Hepatocyte (in vitro differentiated cells): ENCODE measurements around the gene CACNA1C.

Experiments used
- EZH2 ChIP-seq: fragments of 200-600 bp; sonication (generic); IDR thresholded peaks from 2 replicates; pipeline ENCODE4 v1.6.1; 2016; ENCODE audit warnings: antibody characterized with exemption, mild to moderate bottlenecking, borderline replicate concordance
- EZH2phosphoT487 ChIP-seq: fragments of 200-600 bp; sonication (generic); IDR thresholded peaks from one replicate; pipeline ENCODE4 v1.6.1; 2018; ENCODE audit warnings: antibody characterized with exemption, mild to moderate bottlenecking, low read depth, moderate library complexity; ENCODE audit not compliant: unreplicated experiment, severe bottlenecking

DNA sequence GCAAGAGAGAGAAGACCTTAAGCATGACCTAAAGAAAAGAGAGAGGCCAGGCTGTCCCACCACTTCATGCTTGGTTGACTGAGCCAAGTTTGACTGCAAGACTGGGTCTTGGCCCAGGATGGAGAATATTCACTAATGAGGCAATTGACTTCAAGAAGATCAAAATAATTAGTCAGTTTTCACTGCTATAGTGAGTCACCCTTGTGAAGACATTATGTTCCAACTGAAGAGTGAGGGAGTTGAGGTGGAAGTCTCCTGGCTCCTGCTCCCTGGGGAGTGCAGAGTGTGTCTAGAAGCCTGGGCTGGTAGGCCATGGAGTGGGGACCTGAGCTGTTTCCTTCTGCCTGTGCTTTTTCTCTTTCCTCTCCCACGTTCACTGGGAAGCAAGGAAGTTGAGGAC is 117.6 kb downstream of the CACNA1C start:
- TF ChIP-seq EZH2 (no peak), EZH2phosphoT487 (no peak)
